GM19193 (cell line): ENCODE results near the gene MORC1.

ENCODE experiments used
- POLR2A ChIP-seq: IDR thresholded peaks from 4 replicates; pipeline ENCODE4 v1.6.1; 2011; ENCODE audit not compliant: insufficient read depth, insufficient read length; ENCODE audit errors: extremely low read depth

The MORC1 gene

DNA sequence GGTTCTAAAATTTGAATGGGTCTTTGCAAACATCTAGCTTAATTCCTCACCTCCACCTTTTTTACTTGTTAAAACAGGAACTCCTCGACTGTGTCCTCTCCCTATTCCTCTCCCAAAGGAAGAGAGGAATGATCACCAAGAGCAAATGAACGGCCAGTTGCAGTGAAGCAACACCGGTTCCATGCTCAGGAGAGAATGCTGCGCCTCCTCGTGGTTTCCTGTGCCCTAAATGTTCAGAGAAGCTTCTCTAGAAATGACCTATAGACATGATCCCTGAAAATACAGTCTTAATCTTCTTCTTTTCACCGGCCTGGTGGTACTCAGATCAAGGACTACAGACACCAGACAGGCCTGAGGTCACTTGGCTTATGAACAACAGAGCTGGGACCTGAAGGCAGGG lies 99.1 kb downstream of the MORC1 start:
- TF ChIP-seq POLR2A: no peak

DNA sequence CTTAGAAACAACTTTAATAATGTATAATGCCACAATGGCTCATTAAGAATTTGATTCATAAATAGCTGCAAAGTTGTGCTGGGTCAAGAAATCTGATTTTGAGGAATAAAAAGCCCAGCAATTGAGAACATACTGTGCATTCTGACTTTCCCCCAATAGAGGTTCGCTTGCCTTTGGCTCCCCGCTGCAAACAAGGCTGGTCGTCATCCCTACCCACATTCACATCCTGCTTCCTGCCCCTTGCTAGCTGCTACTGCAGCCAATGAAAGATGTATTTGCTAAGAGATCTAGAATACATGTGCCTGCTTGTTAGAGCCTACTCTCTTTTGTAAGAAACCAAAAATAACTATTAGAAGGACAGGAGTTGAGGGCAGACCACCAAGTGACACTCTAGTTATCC lies 112.5 kb downstream of the MORC1 start:
- no peak for TF ChIP-seq POLR2A

DNA sequence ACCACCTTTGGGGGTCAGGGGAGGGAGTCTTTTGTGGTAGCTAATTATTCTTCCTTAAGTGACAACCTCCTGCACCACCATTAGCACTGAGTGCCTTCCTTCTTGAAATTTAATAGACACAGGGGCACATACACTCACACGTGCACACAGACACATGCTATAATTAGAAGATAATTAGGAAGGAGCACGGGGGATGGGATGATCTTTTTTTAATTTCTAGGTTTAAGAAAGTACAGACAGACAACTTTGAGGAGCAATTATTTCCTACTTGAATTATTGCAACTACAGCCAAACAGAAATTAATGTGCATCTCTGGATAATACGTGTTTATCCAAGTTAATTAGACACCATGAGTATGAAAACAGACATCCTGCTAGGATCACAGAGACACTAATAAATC lies 119.5 kb downstream of the MORC1 start:
- TF ChIP-seq POLR2A: no peak

DNA sequence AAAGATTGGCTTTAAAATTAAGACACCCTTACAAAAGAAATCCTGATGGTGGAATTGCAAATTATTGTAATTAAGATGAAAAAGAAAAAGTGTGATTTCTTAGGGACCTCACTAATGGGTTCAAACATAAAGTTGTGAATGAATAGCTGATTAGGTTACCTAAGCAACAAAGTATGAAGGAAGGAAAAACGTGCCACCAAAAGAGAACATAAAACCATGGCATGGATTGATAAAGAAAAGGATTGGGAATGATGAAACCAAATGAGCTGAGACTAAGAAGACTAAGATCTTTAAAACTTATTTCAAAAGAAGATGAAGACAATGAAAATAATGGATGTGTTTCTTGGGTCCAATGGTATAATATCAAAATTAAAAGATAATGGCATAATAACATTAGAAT lies 132.1 kb downstream of the MORC1 start:
- no peak for TF ChIP-seq POLR2A

DNA sequence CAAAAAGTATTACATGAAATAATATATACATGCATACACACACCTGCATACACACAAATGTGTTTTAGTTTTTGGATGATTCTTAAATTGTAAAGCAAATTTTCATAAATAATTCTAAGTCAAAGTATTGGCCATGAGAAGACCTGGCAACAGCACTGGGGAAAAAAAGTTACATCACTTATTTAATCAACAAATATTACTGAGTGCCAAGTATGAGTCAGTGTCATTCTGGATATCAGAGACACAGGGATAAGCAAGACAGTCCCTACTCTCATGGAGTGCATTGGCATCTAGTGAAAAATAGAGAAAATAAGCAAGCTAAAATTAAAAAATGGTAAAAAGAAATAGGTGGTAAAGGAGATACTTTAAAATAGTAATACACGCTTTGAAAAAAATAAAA lies 134.9 kb downstream of the MORC1 start:
- TF ChIP-seq POLR2A: no peak

DNA sequence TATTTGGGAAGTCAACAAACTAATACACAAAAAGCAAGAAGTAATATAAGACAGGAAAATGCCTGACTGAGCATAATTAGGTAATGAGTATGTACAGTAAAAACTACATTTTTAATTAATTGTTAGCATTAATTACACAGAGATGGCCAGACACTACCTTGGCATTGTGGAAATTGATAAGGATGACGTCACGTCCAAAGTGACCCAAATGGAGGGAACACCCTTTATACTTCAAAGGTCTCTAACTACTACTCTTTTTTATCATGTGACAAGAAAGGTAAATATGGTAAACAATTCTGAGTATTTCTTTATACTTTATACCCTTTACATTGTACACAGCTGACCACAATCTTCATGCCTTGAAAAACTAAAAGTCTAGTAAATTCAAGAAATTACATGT lies 141.9 kb downstream of the MORC1 start:
- TF ChIP-seq POLR2A: no peak

DNA sequence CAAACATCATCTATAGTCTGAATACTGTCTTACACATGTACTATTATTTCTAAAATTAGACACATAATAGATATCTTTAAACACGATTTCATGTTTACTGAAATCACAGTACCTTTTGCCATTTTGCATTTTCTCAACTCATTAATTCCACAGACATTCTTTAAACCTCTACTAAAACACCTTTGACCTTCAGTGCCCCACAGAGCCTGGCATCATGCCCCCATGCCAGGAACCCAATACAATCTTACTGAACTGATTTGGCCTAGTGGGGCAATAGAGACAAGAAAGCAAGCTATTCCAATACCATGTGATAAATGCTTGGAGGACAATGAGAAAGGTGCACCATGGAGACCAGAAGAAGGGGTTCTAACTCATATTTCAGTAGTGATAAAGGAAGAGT lies 144.9 kb downstream of the MORC1 start:
- TF ChIP-seq POLR2A: no peak

DNA sequence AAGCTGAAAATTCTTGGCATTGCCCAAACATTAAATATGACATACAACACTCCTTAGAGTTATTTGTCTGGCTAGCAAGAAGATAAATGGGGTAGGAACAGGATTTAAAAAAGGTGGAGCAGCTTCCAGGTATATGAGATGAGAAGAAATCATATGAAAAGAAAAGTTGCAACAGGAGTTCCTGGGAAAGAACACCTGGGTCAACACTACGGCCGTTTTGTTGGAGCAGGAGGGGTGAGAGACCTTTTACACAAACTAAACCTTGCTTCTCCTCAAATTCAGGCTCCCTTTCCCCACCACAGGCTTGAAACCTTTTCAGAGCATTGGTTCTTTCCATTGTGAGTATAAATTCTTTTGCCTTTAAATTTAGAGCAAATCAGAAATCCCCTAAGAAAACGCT lies 145.5 kb downstream of the MORC1 start:
- TF ChIP-seq POLR2A: no peak

DNA sequence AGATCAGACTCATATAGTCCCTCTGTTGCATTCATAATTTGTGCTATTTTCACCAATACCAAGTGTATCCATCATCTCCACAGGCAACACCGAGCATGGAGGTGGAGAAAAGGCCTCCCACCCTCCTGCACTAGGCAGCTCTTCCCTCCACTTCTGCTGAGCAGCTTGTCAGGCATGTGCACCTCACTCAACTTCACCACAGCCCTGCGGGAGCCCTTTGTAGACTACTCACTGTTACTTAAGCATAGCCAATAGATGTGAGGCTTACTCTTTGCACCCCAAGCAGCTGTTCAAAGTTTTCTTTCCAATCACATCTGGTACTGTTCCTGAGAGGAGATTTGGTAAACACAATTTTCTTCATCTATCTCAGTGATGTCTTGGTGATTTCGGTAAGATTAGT lies 147.4 kb downstream of the MORC1 start:
- TF ChIP-seq POLR2A: no peak

DNA sequence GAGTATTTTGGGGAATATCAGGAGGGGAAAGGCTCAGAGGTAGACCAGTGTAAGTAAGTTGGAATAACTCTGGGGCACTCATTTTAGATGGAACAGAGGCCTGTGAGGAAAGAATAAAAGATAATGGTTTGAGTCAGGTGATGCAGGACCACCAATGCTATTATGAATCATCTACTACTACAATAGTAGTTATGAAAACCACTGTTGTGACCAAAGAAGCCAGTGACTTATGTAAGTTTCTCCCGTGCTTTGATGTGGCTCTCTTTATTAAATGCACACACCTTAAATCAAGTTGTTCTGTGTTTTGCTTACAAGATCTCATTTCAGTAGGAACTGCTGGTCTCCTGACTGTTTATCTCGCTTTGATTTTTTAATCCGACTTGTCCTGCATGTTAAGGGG lies 151.2 kb downstream of the MORC1 start:
- TF ChIP-seq POLR2A: no peak

DNA sequence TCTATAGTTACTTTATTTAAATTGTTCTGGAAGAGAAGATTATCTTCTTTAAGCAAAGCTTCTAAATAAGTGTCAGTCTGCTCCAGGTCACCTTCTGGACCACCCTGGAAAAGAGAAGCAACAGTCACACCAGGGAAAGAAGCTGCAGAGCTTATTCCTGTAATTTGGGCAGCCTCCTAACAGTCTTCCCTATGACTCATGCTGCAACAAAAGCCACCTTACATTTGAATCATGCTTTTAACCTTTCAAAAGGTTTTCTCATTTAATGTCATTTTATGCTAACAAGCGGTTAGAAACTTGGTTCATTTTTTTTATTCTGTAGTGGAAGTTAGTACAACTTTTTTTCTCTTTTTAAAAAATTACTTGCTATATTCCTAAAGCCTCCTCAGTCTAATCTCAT lies 158.9 kb downstream of the MORC1 start:
- no peak for TF ChIP-seq POLR2A

DNA sequence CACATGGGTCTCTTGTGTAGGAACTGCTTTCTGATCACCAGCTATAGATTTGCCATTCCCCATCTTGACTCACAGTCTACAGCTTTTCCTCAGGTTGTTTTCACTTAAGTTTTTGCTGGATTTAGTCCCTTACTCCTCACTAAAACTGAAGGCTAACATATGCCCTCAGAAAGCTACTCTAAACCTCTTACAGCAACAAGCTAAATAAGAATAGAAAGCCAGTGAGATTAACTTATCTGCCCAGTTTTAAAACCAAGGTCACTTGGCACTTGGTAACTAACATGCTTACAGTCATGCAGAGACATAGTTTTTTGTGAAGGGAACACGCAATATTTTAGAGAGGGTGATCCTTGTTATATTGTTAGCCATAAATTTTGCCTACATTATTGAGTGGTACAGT lies 164.2 kb downstream of the MORC1 start, which contains the start of gene GUCA1C:
GUCA1C (minus strand) TSS at position 180 of the 400 bp plus-strand sequence; CDS start at position 63, 117 bp downstream.
- TF ChIP-seq POLR2A: no peak

DNA sequence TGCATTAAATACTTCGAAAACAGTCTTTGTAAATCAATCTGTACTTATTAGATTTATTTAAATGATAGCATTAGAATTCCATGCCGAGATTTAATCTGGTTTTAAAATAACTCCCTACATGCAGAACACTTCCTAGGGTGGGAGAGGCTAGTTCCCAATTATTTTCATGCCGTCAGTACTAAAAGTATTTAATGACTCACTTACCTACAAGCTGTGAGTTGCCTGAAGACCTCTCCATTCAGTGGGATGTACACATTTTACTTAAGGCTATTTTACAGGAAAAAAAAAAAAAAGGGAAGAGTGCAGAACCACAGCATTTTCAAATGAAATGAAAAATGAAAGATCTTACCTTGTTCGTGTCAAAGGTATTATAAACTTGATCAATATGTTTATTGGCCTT lies 164.7 kb downstream of the MORC1 start:
- TF ChIP-seq POLR2A: no peak

DNA sequence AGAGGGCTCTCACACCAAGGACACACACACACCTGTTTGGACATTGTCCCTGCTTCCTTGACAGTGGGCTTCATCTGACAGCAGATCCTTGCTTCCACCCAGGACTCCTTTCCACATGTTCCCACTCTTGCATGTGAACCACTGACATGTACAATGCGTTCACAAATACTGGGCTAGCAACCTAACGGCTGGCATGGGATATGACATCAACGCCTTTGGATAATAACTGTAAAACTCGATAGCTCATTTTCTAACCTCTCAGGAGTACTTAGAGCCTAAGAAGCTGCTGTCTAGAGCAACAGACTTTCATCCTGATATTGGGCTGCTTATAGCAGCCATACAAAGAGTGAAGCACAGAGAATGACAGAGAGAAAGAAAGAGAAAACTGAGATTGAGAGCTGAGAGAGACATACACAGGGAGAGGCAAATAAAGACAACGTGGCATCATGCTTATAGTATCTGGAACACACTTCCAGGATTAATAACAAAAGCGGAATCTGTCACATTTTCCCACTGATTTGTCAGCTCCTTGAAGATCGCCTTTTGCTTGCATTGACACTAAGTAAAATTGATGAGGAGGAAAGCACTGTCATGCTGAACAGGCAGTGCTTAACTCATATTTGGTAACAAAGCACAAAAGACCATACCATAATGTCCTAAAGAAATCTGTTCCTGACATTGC lies 166.0 kb downstream of the MORC1 start:
- no peak for TF ChIP-seq POLR2A

DNA sequence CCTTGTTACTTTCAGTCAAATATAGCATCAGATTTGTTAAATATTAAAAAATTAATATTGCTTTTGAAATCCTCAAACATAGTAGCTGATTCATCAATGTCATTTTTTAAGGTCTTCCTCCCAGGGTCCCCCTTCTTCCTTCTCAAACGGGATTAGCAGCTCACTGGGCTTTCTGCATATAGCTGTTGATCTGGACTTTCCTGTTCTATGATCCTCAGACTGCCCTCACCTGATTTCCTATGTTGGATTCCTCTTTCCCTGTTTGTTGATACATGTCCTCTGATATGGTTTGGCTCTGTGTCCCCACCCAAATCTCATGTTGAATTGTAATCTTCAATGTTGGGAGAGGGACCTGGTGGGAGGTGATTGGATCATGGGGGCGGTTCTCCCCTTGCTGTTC lies 170.1 kb downstream of the MORC1 start:
- TF ChIP-seq POLR2A: no peak

DNA sequence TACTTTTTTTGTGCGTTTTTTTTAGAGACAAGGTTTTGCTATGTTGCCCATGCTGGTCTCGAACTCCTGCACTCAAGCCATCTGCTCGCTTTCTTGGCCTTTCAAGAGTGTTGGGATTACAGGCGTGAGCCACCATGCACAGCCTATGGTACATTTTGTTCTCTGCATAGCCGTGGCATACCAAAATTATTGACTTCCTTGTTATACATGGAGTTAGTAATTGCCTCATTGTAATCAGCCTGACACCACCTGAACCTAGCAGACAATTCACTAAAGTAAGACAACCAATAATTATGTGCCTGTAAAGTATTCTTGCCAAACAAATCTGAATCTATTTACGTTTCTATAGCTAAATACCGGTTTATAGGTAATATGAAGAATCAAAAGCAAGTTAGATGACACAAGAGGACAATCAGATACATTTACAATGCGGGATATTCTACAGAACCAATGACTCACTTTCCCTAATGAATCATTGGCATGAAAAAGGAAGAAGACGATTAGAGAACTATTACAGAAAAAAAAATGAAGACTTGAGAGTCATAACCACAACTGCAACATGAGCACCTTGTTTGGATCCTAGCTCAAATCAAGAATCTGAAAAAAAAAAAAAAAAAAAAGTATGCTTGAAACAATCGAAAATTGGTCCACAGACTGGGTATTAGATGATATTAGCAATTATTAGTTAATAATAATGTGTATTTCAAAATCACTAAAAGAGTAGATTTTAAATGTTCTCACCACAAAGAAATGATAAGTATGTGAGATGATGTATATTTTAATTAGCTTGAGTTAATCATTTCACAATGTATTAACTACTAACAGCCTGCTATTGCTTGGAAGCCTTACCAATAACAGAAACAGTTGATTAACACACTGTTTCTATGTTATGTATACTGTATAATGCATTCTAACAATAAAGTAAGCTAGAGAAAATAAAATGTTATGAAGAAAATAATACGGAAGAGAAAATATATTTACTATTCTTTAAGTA lies 171.3 kb downstream of the MORC1 start:
- TF ChIP-seq POLR2A: no peak
